ENCODE measurements around the gene PRR22.

The PRR22 gene

DNA sequence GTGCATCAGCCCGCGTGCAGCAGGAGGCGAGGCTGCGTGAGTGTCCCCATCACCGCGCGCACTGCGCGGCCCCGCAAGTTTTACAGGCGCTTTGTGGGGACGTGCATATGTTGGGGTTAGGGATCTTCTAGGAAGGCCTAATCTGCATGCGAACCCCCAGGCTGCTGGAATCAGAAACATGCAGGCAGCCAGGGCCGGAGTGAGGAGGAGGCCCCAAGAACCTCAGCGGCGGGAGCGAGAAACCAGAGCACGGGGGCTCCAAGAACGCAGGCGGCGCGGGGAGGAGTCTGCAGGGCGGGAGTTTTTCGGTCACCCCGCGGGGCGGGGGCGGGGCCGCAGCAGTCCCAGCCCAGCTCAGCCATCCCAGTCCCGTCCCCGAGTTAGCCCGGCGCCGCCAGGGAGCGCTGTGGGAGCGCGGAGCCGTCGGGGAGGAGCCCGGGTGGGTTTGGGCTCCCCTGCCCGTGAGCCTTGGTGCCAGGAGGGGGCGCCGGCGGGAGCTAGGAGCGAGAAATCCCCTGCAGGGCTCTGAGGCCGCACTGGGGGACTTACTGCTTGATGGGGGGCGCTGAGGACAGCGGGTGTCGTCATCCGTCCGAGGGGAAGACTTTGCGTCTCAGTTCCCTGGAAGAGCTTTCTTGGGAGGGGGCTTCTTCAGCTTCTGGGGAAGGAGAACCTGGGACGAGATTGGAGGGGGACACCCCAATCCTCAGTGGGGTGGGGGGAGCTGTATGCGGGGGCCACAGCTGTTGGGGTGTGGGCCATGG is 19.4 kb upstream of the PRR22 start:
- Histone ChIP-seq H3K4me2 (ENCODE audit: low read length) (peak overlapping the region; percentile 91), H3K79me2 (ENCODE audit: low read length) (no peaks in the 10 kb centered on the region), H3K4me3 (ENCODE audit: low read length) (peak overlapping the region; percentile 70), H3K9me3 (ENCODE audit: insufficient read depth, low read length) (no peaks in the 10 kb centered on the region), H3K9ac (ENCODE audit: low read length) (peak overlapping the region; percentile 49), H3K27ac (ENCODE audit: low read length) (no peak overlapping the region), H2AFZ (ENCODE audit: low read depth, low read length) (peak overlapping the region; percentile 90), H3K4me1 (ENCODE audit: low read length) (peaks cover 11% of the 10 kb centered on the region), H4K20me1 (ENCODE audit: insufficient read depth, low read length) (no peaks in the 10 kb centered on the region), H3K27me3 (ENCODE audit: low read depth, low read length) (peaks cover 14% of the 10 kb centered on the region), H3K36me3 (replicated peaks; ENCODE audit: low read depth, low read length) (no peaks in the 10 kb centered on the region)
- TF ChIP-seq, protein P1, sequence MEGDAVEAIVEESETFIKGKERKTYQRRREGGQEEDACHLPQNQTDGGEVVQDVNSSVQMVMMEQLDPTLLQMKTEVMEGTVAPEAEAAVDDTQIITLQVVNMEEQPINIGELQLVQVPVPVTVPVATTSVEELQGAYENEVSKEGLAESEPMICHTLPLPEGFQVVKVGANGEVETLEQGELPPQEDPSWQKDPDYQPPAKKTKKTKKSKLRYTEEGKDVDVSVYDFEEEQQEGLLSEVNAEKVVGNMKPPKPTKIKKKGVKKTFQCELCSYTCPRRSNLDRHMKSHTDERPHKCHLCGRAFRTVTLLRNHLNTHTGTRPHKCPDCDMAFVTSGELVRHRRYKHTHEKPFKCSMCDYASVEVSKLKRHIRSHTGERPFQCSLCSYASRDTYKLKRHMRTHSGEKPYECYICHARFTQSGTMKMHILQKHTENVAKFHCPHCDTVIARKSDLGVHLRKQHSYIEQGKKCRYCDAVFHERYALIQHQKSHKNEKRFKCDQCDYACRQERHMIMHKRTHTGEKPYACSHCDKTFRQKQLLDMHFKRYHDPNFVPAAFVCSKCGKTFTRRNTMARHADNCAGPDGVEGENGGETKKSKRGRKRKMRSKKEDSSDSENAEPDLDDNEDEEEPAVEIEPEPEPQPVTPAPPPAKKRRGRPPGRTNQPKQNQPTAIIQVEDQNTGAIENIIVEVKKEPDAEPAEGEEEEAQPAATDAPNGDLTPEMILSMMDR (IDR thresholded peaks at IDR 0.05; ENCODE audit: low read depth, low read length), result peak; percentile 98
- TF ChIP-seq EZH2phosphoT487 (IDR thresholded peaks at IDR 0.05; ENCODE audit: low read depth), result no peak

DNA sequence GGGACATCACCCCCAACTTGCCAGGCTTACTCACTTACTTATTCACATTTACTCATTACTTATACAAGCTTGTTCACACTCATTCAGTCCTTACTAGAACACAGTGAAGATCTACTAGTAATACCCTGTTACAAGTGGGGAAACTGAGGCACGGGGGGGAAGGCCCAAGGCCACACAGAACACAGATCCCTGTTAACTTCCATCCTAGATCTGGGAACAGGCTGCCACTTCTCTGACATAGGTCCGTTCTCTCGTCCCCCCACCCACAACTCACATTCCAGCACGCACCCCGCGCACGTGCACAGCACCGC is 18.9 kb upstream of the PRR22 start:
- H2AFZ ChIP-seq (ENCODE audit: low read depth, low read length), result peak overlapping the region; percentile 86
- H3K9ac ChIP-seq (ENCODE audit: low read length), result peak overlapping the region; percentile 45
- H4K20me1 ChIP-seq (ENCODE audit: insufficient read depth, low read length), result no peaks in the 10 kb centered on the region
- no peaks in the 10 kb centered on the region for H3K79me2 ChIP-seq (ENCODE audit: low read length)
- no peak for TF ChIP-seq EZH2phosphoT487 (IDR thresholded peaks at IDR 0.05; ENCODE audit: low read depth)
- TF ChIP-seq, protein P1 (IDR thresholded peaks at IDR 0.05; ENCODE audit: low read depth, low read length), result no peak
- no peak overlapping the region for H3K27ac ChIP-seq (ENCODE audit: low read length)
- H3K4me1 ChIP-seq (ENCODE audit: low read length), result peaks cover 11% of the 10 kb centered on the region
- no peaks in the 10 kb centered on the region for H3K9me3 ChIP-seq (ENCODE audit: insufficient read depth, low read length)
- H3K27me3 ChIP-seq (ENCODE audit: low read depth, low read length), result peaks cover 14% of the 10 kb centered on the region
- no peaks in the 10 kb centered on the region for H3K36me3 ChIP-seq (replicated peaks; ENCODE audit: low read depth, low read length)
- peak overlapping the region; percentile 91 for H3K4me2 ChIP-seq (ENCODE audit: low read length)
- peak overlapping the region; percentile 70 for H3K4me3 ChIP-seq (ENCODE audit: low read length)

DNA sequence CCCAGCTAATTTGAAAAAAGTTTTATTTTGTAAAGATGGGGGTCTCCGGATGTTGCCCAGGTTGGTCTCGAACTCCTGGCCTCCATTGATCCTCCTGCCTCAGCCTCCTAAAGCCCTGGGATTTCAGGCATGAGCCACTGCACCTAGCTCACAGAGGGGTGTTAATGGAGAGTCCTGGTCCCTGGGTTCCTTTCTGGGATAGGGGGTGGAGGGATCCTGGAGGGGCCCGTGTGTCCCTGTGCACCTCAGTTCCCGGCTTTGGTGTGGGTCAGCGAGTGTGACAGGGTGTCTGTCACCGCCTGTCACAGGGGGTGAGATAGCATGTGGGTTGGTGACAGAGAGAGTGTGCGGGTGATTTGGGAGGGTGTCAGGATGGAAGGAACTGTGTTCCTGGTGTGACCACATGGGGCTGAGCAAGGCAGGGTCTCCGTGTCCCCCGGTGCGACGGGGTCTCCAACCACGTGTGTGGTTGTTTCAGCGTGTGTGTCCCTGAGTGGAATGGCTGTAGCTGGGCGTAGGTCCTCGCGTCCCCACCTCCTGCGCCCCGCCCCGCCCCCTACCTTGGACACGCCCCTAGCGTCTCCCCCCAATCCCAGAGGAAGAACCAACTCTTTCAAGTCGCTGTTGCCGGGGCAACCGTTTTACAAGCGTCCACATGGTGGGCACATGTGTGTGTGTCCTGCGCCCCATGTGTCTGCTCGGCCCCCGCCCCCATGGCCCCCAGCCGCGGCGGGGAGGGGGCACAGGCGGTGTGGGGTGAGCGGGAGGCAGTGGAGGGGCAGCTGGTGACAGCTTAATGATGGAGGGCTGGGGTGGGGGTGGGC is 17.5 kb upstream of the PRR22 start:
- no peak overlapping the region for H3K9ac ChIP-seq (ENCODE audit: low read length)
- no peak for TF ChIP-seq EZH2phosphoT487 (IDR thresholded peaks at IDR 0.05; ENCODE audit: low read depth)
- TF ChIP-seq, protein P1 (IDR thresholded peaks at IDR 0.05; ENCODE audit: low read depth, low read length), result no peak
- no peaks in the 10 kb centered on the region for H3K9me3 ChIP-seq (ENCODE audit: insufficient read depth, low read length)
- H2AFZ ChIP-seq (ENCODE audit: low read depth, low read length), result no peak overlapping the region
- H3K4me1 ChIP-seq (ENCODE audit: low read length), result peaks cover 11% of the 10 kb centered on the region
- H4K20me1 ChIP-seq (ENCODE audit: insufficient read depth, low read length), result no peaks in the 10 kb centered on the region
- H3K79me2 ChIP-seq (ENCODE audit: low read length), result no peaks in the 10 kb centered on the region
- H3K4me3 ChIP-seq (ENCODE audit: low read length), result no peak overlapping the region
- no peak overlapping the region for H3K4me2 ChIP-seq (ENCODE audit: low read length)
- H3K27ac ChIP-seq (ENCODE audit: low read length), result no peak overlapping the region
- peaks cover 14% of the 10 kb centered on the region for H3K27me3 ChIP-seq (ENCODE audit: low read depth, low read length)
- H3K36me3 ChIP-seq (replicated peaks; ENCODE audit: low read depth, low read length), result no peaks in the 10 kb centered on the region

Measured in OCI-LY3 (cell line).